AG04450 (cell line): ENCODE results near the gene ZNF580. TPM values are rescaled to one million over a fixed set of nuclear protein-coding genes. Genes with fewer than 3 reads are reported as not detected.

Experiments
- CTCF ChIA-PET: fragments of 300-600, 350-600 bp; formaldehyde crosslinking; extraction: SDS; loops from one replicate; lab custom pipeline; 2022; ENCODE audit warnings: antibody characterized with exemption, inconsistent platforms; lab: Charles Lee
- POLR2A ChIA-PET: fragments of 350-600 bp; formaldehyde crosslinking; extraction: SDS; loops from one replicate; lab custom pipeline; 2021; ENCODE audit warnings: antibody characterized with exemption, inconsistent platforms; lab: Yijun Ruan, JAX
- DNase-seq: peaks from one replicate; pipeline ENCODE4 v3.0.0-alpha.2; 2011; ENCODE audit warnings: low read depth, low spot score
- H3K27ac ChIP-seq: one replicate; pipeline ENCODE4 v1.5.1; 2012; ENCODE audit warnings: low read depth, low read length, control low read depth
- H3K27me3 ChIP-seq: one replicate; pipeline ENCODE4 v1.6.0; 2012; ENCODE audit warnings: low read length; ENCODE audit not compliant: control insufficient read depth, insufficient read depth
- H3K4me3 ChIP-seq: 2 replicates; pipeline ENCODE4 v1.5.1; 2011; ENCODE audit warnings: mild to moderate bottlenecking, low read depth, low read length, control low read depth
- H3K9me3 ChIP-seq: 2 replicates; pipeline ENCODE4 v1.5.1; 2012; ENCODE audit warnings: low read length; ENCODE audit not compliant: control insufficient read depth, insufficient read depth
- polyA plus RNA-seq: library from polyadenylated mRNA; depleted of rRNA; stranded (reverse); fragments of >200 nt; gene quantifications from 2 replicates; pipeline ENCODE4 v1.2.3, GENCODE V29; 2011
- TF ChIP-seq, protein P1 (sequence below): IDR thresholded peaks from 2 replicates; pipeline ENCODE4 v1.5.1; 2011; ENCODE audit warnings: low read depth, low read length, control low read depth, inconsistent platforms

ZNF580 gene
- polyA plus RNA-seq, 1 experiment, result 7.3 TPM

DNA sequence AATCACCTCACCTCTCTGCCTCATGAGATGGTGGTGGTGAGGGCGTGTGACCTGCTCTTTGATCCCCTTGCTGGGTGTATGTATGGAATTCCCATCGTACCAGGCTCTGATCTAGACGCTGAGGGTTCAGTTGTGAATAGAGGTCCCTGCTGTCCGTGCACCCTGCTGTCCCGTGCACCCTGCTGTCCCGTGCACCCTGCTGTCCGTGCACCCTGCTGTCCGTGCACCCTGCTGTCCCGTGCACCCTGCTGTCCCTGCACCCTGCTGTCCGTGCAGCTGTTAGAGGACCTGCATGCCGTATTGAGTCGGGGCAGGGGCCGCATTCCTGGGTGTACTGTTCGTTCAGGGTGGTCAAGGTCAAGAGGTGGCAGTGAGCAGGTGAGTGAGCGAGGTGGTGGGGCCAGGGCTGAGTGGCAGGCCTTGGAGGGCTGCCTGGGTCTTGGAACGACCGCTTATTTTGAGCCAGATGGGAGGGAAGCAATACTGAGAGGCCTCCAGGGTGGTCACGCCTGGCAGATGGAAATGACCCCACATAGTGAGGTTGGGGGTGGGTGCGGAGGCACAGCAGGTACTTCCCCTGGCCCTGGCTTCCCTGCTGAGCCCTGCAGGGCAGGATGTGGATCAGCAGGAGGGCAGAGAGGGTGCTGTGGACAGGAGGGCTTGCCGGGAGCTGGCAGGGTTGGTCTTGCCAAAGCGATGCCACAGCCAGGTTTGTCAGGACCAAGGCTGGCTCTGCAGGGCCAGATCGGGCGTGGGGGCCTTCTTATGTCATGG is 29.7 kb downstream of the ZNF580 start:
- ChIA-PET POLR2A (no interaction called here), CTCF (interaction anchor here (0.8 to 2.0 kb wide), 6 partner anchors 12 to 413 kb away, joined by 3 to 22 read pairs (median 6); no protein-coding TSS in a partner anchor)
- Histone ChIP-seq H3K4me3 (no peak overlapping the region), H3K27me3 (no peaks in the 10 kb centered on the region), H3K27ac (no peak overlapping the region), H3K9me3 (no peaks in the 10 kb centered on the region; the same call in 1 of the 2 replicates)
- TF ChIP-seq, protein P1, sequence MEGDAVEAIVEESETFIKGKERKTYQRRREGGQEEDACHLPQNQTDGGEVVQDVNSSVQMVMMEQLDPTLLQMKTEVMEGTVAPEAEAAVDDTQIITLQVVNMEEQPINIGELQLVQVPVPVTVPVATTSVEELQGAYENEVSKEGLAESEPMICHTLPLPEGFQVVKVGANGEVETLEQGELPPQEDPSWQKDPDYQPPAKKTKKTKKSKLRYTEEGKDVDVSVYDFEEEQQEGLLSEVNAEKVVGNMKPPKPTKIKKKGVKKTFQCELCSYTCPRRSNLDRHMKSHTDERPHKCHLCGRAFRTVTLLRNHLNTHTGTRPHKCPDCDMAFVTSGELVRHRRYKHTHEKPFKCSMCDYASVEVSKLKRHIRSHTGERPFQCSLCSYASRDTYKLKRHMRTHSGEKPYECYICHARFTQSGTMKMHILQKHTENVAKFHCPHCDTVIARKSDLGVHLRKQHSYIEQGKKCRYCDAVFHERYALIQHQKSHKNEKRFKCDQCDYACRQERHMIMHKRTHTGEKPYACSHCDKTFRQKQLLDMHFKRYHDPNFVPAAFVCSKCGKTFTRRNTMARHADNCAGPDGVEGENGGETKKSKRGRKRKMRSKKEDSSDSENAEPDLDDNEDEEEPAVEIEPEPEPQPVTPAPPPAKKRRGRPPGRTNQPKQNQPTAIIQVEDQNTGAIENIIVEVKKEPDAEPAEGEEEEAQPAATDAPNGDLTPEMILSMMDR, result no peak
- DNase-seq, result no peak

- ChIA-PET POLR2A (interaction anchor here (0.5 kb wide), 1 partner anchor 36 kb away, joined by 4 read pairs; no protein-coding TSS in a partner anchor), CTCF (interaction anchor here (0.8 to 2.0 kb wide), 10 partner anchors 9 to 414 kb away, joined by 3 to 22 read pairs (median 6); no protein-coding TSS in a partner anchor)
- TF ChIP-seq, protein P1, result no peak
- H3K27ac ChIP-seq, result no peak overlapping the region
- H3K4me3 ChIP-seq, result no peak overlapping the region
- H3K9me3 ChIP-seq, result no peaks in the 10 kb centered on the region; the same call in 1 of the 2 replicates
- DNase-seq, result no peak
- no peaks in the 10 kb centered on the region for H3K27me3 ChIP-seq
Measured at GRCh38 chr19:55671054-55671378, 30.2 kb downstream of the ZNF580 start.

DNA sequence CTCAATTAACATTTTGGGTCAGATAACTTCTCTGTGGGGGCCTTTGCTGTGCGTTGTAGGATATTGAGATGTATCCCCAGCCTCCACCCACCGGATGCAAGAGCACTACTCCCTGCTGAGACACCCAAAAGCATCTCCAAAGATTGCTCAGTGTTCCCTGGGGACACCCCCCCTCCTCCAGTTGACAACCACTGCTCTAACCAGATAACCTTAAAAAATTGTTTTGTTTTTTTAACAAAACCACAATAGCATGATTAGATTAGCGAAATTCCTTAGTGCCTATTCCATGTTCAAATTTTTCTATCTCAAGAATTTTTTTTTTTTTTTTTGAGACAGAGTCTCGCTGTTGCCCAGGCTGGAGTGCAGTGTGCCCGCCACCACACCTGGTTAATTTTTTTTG is 31.6 kb downstream of the ZNF580 start:
- no peaks in the 10 kb centered on the region; the same call in 1 of the 2 replicates for H3K9me3 ChIP-seq
- ChIA-PET CTCF (interaction anchor here (0.7 to 2.0 kb wide), 7 partner anchors 10 to 405 kb away, joined by 3 to 22 read pairs (median 8); no protein-coding TSS in a partner anchor), POLR2A (no interaction called here)
- H3K27ac ChIP-seq, result no peak overlapping the region
- no peak overlapping the region for H3K4me3 ChIP-seq
- H3K27me3 ChIP-seq, result no peaks in the 10 kb centered on the region
- TF ChIP-seq, protein P1, result no peak
- DNase-seq, result no peak

DNA sequence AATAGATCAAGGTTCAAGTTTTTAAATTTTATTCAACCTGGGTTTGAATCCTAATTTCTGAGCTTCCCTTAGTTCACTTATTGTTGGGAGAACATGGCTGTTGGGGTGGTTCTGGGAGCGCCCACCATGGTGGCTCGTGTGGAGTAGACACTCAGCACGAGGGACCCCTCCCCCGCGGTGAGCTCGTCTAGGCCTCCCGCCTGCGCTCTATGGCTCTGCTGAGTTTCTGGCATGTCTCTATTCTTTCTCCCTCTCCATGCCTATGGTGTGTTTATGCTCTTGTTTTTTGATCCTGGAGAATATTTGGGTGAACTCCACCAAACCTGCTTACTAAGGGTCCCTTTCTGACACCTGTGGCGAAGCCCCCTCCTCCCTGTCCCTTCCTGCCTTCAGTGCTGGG is 32.7 kb downstream of the ZNF580 start:
- POLR2A ChIA-PET, result interaction anchor here (2.0 kb wide), 1 partner anchor 19 kb away, joined by 6 read pairs; no protein-coding TSS in a partner anchor
- Histone ChIP-seq H3K27ac (no peak overlapping the region), H3K9me3 (no peaks in the 10 kb centered on the region; the same call in 1 of the 2 replicates), H3K27me3 (no peaks in the 10 kb centered on the region), H3K4me3 (no peak overlapping the region)
- CTCF ChIA-PET, result interaction anchor here (0.6 to 0.7 kb wide), 2 partner anchors 41 to 42 kb away, joined by 3 read pairs; no protein-coding TSS in a partner anchor
- no peak for DNase-seq
- TF ChIP-seq, protein P1, result no peak

DNA sequence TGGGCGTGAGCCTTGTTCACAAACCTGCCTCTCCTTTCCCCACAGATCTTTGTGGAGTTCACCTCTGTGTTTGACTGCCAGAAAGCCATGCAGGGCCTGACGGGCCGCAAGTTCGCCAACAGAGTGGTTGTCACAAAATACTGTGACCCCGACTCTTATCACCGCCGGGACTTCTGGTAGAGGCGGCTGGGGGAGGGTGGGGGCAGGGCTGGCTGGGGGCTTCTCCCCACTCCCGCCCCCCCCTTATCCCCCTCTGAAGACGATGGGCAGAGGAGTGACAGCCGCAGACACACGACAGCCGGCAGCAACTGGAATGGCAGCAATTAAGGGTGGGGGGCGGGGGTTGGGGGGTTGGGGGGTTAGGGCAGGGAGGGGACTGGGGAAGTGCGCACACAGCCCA is 33.1 kb downstream of the ZNF580 start:
- Histone ChIP-seq H3K4me3 (no peak overlapping the region), H3K27me3 (no peaks in the 10 kb centered on the region), H3K27ac (no peak overlapping the region), H3K9me3 (no peaks in the 10 kb centered on the region; the same call in 1 of the 2 replicates)
- ChIA-PET POLR2A (interaction anchor here (2.0 kb wide), 1 partner anchor 20 kb away, joined by 6 read pairs; no protein-coding TSS in a partner anchor), CTCF (interaction anchor here (0.6 kb wide), 1 partner anchor 43 kb away, joined by 3 read pairs; no protein-coding TSS in a partner anchor)
- no peak for DNase-seq
- TF ChIP-seq, protein P1, result no peak
